Neutrophil (primary cell): Measurements from ENCODE around the gene TNNI3K.

Experiments
- H3K27ac ChIP-seq: fragments of 200-600 bp; sonication (generic); 2 replicates; pipeline ENCODE4 v1.5.1; 2016; ENCODE audit warnings: mild to moderate bottlenecking, moderate library complexity
- H3K27me3 ChIP-seq: fragments of 200-600 bp; sonication (generic); 2 replicates; pipeline ENCODE4 v1.6.0; 2016; ENCODE audit warnings: mild to moderate bottlenecking
- H3K36me3 ChIP-seq: fragments of 200-600 bp; sonication (generic); 2 replicates; pipeline ENCODE4 v1.5.1; 2017
- H3K4me1 ChIP-seq, 2 experiments: fragments of 200-600 bp in 1 of 2; sonication (generic) in 1 of 2; 1 replicate in 1 of 2; 2 replicates in 1 of 2; pipeline versions ENCODE4 v1.5.1 to v1.6.1; 2013 to 2016; ENCODE audit warnings: low read depth in 1 of 2, low read length in 1 of 2, mild to moderate bottlenecking in 1 of 2, moderate library complexity in 1 of 2; ENCODE audit not compliant: control insufficient read depth in 1 of 2, insufficient read depth in 1 of 2
- H3K4me3 ChIP-seq, 2 experiments: fragments of 200-600 bp in 1 of 2; sonication (generic) in 1 of 2; 1 replicate in 1 of 2; 2 replicates in 1 of 2; pipeline ENCODE4 v1.5.1; 2013 to 2016; ENCODE audit warnings: low read depth in 1 of 2, low read length in 1 of 2, mild to moderate bottlenecking in 1 of 2, moderate library complexity in 1 of 2
- H3K9me3 ChIP-seq: fragments of 200-600 bp; sonication (generic); 2 replicates; pipeline ENCODE4 v1.5.1; 2016
- TF ChIP-seq, protein P1 (sequence below): fragments of 200-600 bp; sonication (generic); IDR thresholded peaks from 2 replicates; pipeline ENCODE4 v1.5.1; 2016; ENCODE audit warnings: antibody characterized with exemption

Gene TNNI3K

GRCh38 chr1:74199504-74199903, 35.7 kb upstream of the TNNI3K start:
- H3K27me3 ChIP-seq: peaks cover 12% of the 10 kb centered on the region
- H3K4me1 ChIP-seq: peaks cover 22 to 24% of the 10 kb centered on the region in 2 experiments
- H3K9me3 ChIP-seq: no peaks in the 10 kb centered on the region
- peak overlapping the region; percentile 24 to 75 for H3K4me3 ChIP-seq
- peaks cover 31% of the 10 kb centered on the region for H3K36me3 ChIP-seq
- peak overlapping the region; percentile 88 for H3K27ac ChIP-seq
- TF ChIP-seq, protein P1, sequence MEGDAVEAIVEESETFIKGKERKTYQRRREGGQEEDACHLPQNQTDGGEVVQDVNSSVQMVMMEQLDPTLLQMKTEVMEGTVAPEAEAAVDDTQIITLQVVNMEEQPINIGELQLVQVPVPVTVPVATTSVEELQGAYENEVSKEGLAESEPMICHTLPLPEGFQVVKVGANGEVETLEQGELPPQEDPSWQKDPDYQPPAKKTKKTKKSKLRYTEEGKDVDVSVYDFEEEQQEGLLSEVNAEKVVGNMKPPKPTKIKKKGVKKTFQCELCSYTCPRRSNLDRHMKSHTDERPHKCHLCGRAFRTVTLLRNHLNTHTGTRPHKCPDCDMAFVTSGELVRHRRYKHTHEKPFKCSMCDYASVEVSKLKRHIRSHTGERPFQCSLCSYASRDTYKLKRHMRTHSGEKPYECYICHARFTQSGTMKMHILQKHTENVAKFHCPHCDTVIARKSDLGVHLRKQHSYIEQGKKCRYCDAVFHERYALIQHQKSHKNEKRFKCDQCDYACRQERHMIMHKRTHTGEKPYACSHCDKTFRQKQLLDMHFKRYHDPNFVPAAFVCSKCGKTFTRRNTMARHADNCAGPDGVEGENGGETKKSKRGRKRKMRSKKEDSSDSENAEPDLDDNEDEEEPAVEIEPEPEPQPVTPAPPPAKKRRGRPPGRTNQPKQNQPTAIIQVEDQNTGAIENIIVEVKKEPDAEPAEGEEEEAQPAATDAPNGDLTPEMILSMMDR: no peak

GRCh38 chr1:74205266-74205665, 29.9 kb upstream of the TNNI3K start:
- Histone ChIP-seq H3K36me3 (peaks cover 56% of the 10 kb centered on the region), H3K27me3 (no peaks in the 10 kb centered on the region), H3K27ac (no peak overlapping the region), H3K4me3 (no peak overlapping the region), H3K4me1 (no peaks in the 10 kb centered on the region), H3K9me3 (no peaks in the 10 kb centered on the region)
- TF ChIP-seq, protein P1: no peak

DNA sequence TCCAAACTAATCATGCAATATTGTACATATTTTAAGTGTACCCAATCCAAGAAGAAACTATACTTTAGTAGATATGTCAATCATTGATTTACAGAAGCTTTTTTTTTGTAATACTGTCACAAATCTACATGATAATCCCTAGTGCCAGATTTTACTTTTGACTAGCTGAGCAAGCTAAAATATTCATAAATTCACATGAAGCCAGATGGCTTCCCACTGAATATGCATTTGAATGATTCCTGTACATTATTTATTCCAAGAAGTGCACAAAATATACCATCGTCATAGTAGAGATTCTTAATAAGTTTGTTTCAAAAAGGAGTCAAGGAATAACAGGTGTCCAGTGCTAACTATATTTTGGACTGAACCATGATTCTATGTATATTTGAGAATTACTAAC, 20.0 kb upstream of the TNNI3K start:
- Histone ChIP-seq H3K9me3 (no peaks in the 10 kb centered on the region), H3K4me3 (no peak overlapping the region), H3K27me3 (no peaks in the 10 kb centered on the region), H3K4me1 (no peaks in the 10 kb centered on the region), H3K27ac (no peak overlapping the region), H3K36me3 (no peaks in the 10 kb centered on the region)
- TF ChIP-seq, protein P1: no peak

DNA sequence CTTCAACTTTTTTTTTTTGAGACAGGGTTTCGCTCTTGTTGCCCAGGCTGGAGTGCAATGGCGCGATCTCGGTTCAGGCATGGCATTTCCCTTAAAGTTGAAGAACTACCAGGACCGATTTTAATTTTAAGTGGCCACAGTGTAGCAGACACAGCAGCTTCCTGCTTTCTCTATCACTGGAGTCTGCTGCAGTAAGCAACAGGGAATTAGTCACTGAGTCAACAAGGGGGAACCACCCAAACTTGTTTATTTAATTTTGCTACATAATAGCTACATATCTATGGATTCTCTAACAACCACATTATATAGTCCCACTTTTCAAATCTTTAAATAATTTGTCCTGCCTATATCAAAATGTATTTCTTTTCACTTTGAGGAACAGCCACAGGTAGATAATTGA, 12.5 kb upstream of the TNNI3K start:
- H3K9me3 ChIP-seq: no peaks in the 10 kb centered on the region
- TF ChIP-seq, protein P1: no peak
- H3K4me3 ChIP-seq: no peak overlapping the region
- H3K27ac ChIP-seq: no peak overlapping the region
- H3K27me3 ChIP-seq: no peaks in the 10 kb centered on the region
- no peaks in the 10 kb centered on the region for H3K36me3 ChIP-seq
- no peaks in the 10 kb centered on the region for H3K4me1 ChIP-seq

DNA sequence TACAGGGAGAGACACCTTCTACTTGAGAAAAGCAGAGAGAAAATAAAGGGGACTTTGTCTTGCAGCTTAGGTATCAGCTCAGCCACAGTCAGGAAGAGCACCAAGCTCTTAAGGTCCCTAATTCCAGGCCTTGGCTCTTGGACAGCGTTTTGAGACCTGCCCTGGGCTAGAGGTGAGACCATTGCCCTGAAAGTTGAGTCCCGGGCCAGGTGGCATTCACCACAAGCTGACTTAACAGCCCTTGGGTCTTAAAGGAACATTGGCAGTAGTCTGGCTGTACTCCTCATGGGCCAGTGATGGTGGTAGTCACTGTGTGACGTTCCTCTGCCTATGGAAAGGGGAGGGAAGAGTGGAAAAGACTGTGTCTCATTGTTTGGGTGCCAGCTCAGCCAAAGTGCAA, 11.7 kb upstream of the TNNI3K start:
- H3K36me3 ChIP-seq: no peaks in the 10 kb centered on the region
- H3K27me3 ChIP-seq: no peaks in the 10 kb centered on the region
- TF ChIP-seq, protein P1: no peak
- no peaks in the 10 kb centered on the region for H3K4me1 ChIP-seq
- H3K9me3 ChIP-seq: no peaks in the 10 kb centered on the region
- no peak overlapping the region for H3K4me3 ChIP-seq
- H3K27ac ChIP-seq: no peak overlapping the region

DNA sequence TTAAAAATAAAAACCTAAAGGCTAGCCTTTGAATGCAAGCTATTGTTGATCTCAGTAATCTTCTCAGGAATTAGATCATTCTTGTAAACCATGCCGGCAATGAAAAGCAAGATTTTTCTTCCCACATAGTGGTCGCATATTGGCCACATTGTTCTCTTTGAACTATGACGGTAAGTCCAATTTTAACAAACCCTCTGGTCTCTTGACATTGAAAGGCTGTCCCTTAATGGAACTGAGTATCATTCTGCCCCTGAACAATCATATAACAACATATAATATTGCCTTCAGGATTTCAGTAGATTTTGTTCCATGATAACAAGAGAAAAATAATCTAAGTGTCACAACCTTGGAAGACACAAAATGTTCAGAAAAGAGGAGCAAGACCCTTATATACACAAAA, 1.3 kb downstream of the TNNI3K start:
- H3K9me3 ChIP-seq: no peaks in the 10 kb centered on the region
- no peaks in the 10 kb centered on the region for H3K27me3 ChIP-seq
- no peak overlapping the region for H3K4me3 ChIP-seq
- no peaks in the 10 kb centered on the region for H3K4me1 ChIP-seq
- TF ChIP-seq, protein P1: no peak
- H3K27ac ChIP-seq: no peak overlapping the region
- no peaks in the 10 kb centered on the region for H3K36me3 ChIP-seq
